Heart left ventricle (tissue), 13 donors: ENCODE measurements around the gene JHY.

Source experiments
- POLR2A ChIP-seq, 2 donors: fragments of 450-650 bp; IDR thresholded peaks; one replicate each; pipeline ENCODE4 v1.6.1; 2017; ENCODE audit warnings: antibody characterized with exemption in 2 of 2, mild to moderate bottlenecking in 2 of 2, moderate library complexity in 2 of 2
- TF ChIP-seq, protein P1 (sequence below), 12 donors: fragments of 200-600 bp; sonication (generic) in 4 of 12; IDR thresholded peaks; one replicate each; pipeline versions ENCODE4 v1.5.0 to v1.8.0; 2018 to 2022; ENCODE audit warnings: antibody characterized with exemption in 12 of 12, mild to moderate bottlenecking in 5 of 12
- donor health status: ischemic (EF 13 %, LVEDD 7.1; RV severe dilation, severe dysfunction).
- donor health status: DM: no; HTN: yes; CAD: no.
- donor health status: DM: no; HTN: no; CAD: no.
- donor health status: ischemic (EF 25% LVEDD 6.9; RV normal size, moderate dysfunction).
- donor health status: ischemic (EF 25% LVEDD 5.7; RV mildly dilated, moderate dysfunction).
- donor health status: ischemic (EF 35%, LVEDD 5.7; RV mildly dilated, moderate dysfunction).
- donor health status: nonischemic (EF 11% LVEDD 7.7; RV severe dilation, severe dysfunction).
- donor health status: DM: yes; HTN: yes; CAD: no.
- donor health status: PGD.
- donor health status: ischemic (EF 29% LVEDD 5.4; RV normal size, mild dysfunction).
- donor health status: nonischemic (EF 23%, LVEDD 6.1; RV moderate dilation, normal function).

DNA sequence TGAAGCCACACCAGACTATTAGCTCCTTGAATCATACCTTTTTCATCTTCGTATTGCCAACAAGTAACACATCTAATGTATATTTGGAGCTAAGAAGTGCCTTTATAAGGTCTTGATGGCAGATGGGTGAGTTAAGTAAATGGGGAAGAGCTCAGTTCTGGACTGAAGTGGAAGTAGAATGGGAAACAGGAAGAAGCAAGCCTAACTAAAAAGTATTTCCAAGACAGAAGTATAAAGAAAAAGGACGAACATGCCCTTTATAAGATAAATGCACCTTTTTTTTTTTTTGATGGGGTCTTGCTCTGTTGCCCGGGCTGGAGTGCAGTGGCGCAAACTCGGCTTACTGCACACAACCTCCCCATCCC lies 29.8 kb upstream of the JHY start:
- TF ChIP-seq, protein P1, sequence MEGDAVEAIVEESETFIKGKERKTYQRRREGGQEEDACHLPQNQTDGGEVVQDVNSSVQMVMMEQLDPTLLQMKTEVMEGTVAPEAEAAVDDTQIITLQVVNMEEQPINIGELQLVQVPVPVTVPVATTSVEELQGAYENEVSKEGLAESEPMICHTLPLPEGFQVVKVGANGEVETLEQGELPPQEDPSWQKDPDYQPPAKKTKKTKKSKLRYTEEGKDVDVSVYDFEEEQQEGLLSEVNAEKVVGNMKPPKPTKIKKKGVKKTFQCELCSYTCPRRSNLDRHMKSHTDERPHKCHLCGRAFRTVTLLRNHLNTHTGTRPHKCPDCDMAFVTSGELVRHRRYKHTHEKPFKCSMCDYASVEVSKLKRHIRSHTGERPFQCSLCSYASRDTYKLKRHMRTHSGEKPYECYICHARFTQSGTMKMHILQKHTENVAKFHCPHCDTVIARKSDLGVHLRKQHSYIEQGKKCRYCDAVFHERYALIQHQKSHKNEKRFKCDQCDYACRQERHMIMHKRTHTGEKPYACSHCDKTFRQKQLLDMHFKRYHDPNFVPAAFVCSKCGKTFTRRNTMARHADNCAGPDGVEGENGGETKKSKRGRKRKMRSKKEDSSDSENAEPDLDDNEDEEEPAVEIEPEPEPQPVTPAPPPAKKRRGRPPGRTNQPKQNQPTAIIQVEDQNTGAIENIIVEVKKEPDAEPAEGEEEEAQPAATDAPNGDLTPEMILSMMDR (IDR thresholded peaks at IDR 0.05): no peak
- TF ChIP-seq POLR2A (IDR thresholded peaks at IDR 0.05): no peak
